Measurements from ENCODE around the gene ELOVL7.
"Not testable (repeated sequence)": the region's sequence is repeated elsewhere in the genome, so short reads cannot be mapped to it uniquely, and the experiment has no call there.

Gene ELOVL7

DNA sequence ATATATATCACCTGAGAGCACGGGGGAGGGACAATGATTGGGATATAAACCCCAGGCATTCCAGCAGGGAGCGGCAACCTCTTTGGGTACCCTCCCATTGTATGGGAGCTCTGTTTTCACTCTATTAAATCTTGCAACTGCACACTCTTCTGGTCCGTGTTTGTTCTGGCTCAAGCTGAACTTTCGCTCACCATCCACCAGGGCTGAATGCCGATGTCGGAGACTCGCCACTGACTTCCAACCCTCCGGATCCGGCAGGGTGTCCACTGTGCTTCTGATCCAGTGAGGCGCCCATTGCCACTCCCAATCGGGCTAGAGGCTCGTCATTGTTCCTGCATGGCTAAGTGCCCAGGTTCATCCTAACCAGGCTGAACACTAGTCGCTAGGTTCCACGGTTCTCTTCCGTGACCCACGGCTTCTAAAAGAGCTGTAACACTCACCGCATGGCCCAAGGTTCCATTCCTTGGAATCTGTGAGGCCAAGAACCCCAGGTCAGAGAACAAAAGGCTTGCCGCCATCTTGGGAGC lies 48.6 kb downstream of the ELOVL7 start:
- not testable (repeated sequence) for DNase-seq (ENCODE audit: low read depth in 3 of 3, low spot score in 1 of 3)

DNA sequence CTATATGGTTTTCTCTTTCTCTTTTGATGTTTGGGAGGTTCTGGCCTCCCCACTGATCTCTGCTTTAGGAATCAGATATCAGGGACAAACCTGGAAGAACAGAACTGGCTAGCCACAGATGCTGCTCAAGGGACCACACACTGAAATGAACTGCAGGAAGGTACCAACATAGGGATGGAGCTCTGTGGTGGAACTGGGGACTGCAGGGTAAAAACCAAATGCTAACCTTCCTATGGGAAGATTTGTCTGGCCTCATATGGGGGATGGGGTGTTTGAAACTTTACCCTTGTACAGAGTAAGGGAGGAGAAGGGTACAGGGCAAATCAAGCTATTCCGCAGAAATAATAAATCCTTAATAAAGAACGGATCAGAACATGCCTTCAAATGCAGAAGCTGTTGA lies 49.4 kb downstream of the ELOVL7 start:
- no peak for DNase-seq (ENCODE audit: low read depth in 3 of 3, low spot score in 1 of 3)

DNA sequence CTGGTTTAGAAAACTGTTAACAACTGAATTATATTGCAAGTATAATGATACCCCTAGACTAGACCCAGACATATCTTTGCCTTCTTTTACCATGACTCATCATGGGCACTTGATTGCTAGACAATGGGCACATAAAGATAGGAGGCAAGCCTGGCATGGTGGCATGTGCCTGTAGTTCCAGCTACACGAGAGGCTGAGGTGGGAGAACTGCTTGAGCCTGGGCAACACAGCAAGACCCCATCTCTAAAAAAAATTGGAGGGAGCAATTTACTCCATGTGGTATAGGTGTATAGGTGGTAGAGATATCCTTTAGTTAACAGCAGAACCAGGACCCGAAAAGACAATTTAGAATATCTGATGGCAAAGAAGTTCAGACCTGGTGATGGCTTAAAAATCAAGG lies 51.6 kb downstream of the ELOVL7 start:
- no peak for DNase-seq (ENCODE audit: low read depth in 3 of 3, low spot score in 1 of 3)

DNA sequence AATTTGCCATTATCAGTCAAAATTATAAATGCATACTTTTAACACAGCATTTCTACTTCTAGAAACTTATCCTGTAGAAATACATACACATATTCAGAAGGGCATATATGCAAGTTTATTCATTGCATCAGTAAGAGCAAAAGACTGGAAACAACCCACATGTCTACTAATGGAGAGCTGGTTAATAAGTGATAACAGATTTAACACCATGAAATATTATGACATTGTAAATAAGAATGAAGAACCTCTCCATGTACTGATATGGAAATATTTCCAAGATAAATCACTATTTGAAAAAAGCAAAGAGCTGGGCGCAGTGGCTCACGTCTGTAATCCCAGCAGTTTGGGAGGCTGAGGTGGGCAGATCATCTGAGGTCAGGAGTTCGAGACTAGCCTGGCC lies 54.5 kb downstream of the ELOVL7 start:
- DNase-seq (ENCODE audit: low read depth in 3 of 3, low spot score in 1 of 3): no peak

DNA sequence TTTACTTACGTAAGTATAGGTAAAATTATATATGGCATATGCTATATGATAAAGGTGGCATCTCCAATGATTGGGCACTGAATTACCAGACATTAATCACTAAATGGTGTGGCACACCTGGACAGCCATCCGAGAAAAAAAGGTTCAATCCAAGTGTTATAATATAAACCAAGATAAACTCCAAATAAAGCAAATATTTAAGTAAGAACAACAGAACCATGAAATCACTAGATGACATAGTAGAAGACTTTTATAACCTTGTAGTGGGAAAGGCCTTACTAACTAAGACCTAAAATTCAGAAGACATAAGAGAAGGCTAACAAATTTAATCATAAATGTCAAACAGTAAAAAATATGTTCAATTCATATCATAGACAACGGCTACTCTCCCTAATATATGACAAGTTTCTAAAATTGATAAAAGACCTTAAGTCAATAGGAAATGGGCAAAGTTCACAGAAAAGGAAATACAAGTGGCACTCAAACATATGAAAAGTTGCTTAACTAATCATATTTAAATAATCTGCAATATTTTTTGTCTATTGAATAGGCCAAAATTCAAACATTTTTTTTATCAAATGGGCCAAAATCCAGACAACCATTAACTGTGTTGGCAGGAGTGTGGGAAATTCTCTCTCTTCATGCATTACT lies 55.1 kb downstream of the ELOVL7 start:
- no peak for DNase-seq (ENCODE audit: low read depth in 3 of 3, low spot score in 1 of 3)

DNA sequence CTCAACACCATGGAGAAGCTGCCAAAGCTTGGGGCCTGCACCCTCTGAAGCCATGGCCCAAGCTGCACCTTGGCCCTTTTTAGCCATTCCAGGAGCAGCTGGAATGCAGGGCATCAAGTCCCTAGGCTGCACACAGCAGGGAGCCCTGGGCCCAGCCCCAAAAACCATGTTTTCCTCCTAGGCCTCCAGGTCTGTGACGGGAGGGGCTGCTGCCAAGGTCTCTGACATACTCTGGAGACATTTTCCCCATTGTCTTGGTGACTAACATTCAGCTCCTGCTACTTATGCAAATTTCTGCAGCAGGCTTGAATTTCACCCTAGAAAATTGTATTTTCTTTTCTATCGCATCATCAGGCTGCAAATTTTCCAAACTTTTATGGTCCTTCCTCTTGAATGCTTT lies 64.6 kb downstream of the ELOVL7 start:
- DNase-seq (ENCODE audit: low read depth in 3 of 3, low spot score in 1 of 3): no peak

DNA sequence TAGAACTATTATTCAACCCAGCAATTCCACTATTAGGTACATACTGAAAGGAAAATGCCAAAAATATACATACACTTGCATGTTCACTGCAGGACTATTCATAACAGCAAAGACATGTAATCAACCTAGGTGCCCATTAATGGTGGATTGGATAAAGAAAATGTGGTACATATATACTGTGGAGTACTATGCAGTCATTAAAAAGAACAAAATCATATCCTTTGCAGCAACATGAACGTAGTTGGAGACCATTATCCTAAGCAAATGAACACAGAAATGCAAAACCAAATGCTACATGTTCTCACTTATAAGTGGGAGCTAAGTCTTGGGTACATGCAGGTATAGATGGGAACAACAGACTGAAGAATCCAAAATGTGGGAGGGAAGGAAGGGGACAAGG lies 67.7 kb downstream of the ELOVL7 start:
- DNase-seq (ENCODE audit: low read depth in 3 of 3, low spot score in 1 of 3): no peak

DNA sequence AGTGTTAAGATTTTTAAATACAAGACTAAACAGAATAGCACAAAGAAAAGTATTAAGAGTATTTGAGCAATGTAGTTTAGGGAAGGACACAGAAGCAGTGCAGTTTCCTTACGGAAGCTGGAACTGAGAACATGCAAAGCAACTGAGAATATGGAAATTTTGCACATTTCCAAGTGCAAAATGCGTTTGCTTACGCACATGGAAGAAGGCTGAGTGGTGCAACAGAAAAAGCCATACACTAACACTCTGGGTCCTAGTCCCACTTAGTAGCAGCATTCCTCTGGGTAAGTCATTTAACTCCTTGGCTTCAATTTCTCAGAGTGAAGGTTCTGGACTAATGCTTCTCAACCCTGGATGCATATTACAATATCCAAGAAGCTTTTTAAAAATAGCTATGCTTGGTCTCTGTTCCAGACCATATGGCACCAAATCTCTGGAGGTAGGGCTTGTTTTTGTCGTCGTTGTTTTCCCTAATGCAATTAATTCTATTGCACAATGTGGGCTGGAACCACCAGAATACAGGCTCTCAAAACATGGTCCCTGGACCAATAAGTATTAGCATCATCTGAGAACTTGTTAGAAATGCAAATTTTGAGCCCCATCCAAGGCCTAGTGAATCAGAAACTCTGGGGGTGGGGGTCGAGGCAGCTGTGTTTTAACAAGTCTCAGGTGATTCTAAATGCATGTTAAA lies 78.9 kb downstream of the ELOVL7 start:
- no peak for DNase-seq (ENCODE audit: low read depth in 3 of 3, low spot score in 1 of 3)

DNA sequence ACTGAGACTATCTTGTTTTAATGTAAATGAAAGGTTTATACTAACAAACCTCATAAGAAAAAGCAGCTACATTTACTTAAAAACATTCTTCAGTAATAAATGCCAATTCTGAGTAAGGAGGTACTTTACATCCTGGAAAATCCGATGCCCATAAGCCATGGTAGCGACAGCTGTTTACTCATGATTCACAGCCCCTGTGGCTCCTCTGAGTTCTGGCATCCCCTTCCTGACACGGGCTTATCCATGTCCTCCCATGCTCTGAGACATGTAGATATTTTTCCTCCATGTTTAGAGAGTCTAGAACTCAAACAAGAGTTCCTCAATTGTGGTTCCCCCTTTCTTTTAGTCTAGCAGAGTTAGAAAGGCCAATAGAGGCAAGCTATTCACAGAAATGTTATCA lies 81.0 kb downstream of the ELOVL7 start:
- DNase-seq (ENCODE audit: low read depth in 3 of 3, low spot score in 1 of 3): no peak

DNA sequence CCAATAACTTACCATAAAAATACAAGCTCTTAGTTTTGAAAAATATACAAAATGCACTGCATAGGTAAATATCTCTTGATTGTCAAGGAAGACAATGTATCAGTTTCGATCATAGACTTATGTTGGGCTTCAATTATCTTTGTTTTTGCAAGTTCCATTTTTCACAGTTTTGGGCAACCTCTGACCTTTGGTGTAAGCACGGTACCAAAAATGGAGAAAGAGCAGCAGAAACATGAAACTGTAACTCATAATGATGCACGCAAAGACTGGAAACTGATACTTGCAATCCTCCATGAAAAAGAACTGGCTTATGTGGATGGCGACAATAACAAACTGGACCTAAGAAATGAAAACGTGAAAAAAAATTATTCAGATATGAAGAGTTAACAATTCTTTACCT lies 89.6 kb downstream of the ELOVL7 start:
- no peak for DNase-seq (ENCODE audit: low read depth in 3 of 3, low spot score in 1 of 3)

DNA sequence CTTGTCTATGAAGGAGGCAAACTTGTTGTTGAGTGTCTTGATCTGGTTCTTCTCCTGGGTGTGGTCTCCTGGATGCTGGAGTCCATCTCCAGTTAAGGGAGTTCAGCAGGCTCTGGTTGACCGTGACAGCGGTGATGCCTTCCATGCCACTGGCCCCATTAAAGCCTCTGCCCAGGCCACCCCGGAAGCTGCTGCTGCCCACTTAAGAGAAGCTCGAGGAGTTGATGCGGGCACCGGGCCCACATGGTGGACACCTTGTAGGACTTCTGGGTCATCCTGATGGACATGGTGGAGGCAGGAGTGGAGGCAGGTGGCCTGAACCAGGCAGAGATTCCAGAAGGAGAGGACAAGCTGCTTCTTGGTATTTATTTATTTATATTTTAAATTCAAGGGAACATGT lies 99.4 kb downstream of the ELOVL7 start:
- no peak for DNase-seq (ENCODE audit: low read depth in 3 of 3, low spot score in 1 of 3)

DNA sequence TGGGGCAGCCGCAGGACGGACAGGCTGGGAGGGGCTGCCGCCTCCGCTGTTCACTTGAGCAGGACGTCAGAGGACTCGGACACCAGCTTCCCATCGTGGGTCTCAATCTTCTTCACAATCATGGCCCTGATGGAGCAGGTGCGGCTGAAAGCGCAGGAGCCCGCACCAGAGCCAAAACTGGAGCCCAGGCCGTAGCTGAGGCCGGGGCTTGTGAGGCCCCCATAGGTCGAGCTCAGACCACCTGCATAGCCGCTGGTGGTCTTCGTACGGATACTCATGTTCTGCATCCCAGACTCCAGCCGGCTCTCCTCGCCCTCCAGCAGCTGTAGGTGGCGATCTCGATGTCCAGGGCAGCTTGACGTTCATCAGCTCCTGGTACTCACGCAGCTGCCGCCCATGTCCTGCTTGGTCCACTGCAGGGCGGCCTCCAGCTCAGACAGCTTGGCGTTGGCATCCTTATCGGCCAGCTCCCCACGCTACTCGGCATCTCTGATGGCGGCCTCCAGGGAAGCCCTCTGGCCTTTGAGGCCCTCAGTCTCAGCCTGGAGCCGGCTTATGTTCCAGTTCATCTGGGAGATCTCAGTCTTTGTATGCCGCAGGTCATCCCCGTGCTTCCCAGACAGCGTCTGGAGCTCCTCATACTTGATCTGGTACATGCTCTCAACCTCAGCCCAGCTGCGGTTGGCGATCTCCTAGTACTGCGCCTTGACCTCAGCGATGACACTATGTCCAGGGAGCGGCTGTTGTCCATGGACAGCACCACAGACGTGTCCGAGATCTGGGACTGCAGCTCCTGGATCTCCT lies 100.4 kb downstream of the ELOVL7 start:
- no peak for DNase-seq (ENCODE audit: low read depth in 3 of 3, low spot score in 1 of 3)

DNA sequence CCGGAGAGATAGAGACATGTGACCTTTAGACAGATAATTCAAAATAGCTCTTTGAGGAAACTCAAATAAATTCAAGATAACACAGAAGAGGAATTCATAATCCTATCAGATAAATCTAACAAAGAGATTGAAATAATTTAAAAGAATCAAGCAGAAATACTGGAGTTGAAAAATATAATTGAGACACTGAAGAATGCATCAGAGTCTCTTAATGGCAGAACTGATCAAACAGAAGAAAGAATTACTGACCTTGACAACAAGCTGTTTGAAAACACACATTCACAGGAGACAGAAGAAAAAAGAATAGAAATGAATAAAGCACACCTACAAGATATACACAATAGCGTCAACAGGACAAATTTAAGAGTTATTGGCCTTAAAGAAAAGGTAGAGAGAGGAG lies 103.7 kb downstream of the ELOVL7 start:
- no peak for DNase-seq (ENCODE audit: low read depth in 3 of 3, low spot score in 1 of 3)

DNA sequence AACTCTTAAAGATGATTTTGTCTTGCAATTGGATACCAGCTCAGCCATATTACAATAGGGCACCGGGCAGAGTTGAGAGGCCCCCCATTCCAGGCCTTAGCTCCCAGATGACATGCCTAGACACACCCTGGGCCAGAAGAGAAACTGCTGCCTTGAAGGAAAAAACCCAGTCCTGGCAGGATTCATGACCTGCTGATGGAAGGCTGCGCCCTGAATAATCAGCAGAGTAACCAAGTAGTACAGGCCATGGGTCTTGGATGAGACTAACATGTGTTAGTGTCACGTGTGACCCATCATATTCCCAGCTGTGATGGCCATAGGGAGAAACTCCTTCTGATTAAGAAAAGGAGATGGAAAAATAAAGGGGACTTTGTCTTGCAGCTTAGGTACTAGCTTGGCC lies 105.1 kb downstream of the ELOVL7 start:
- DNase-seq (ENCODE audit: low read depth in 3 of 3, low spot score in 1 of 3): no peak

DNA sequence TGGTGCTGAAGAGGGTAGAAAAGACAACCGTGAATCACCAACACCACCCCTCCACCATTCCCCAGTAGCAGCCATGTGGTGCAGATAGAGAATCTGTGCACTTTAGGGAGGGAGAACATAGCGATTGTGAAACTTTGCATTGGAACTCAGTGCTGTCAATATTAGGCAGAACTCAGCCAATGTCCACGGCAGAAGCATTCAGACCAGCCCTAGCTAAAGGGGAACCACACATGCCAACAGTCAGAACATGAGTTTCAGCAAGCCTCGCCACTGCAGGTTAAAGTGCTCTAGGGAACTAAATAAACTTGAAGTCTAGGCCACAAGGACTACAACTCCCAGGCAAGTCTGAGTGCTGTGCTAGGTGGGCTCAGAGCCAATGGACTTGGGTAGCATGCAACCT lies 105.6 kb downstream of the ELOVL7 start:
- no peak for DNase-seq (ENCODE audit: low read depth in 3 of 3, low spot score in 1 of 3)

DNA sequence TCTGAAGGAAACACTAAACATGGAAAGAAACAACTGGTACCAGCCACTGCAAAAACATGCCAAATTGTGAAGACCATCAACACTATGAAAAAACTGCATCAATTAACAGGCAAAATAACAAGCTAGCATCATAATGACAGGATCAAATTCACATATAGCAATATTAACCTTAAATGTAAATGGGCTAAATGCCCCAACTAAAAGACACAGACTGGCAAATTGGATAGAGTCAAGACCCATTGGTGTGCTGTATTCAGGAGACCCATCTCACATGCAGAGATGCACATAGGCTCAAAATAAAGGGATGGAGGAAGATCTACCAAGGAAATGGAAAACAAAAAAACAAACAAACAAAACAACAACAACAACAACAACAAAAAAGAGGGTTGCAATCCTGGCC lies 113.2 kb downstream of the ELOVL7 start:
- not testable (repeated sequence) for DNase-seq (ENCODE audit: low read depth in 3 of 3, low spot score in 1 of 3)

DNA sequence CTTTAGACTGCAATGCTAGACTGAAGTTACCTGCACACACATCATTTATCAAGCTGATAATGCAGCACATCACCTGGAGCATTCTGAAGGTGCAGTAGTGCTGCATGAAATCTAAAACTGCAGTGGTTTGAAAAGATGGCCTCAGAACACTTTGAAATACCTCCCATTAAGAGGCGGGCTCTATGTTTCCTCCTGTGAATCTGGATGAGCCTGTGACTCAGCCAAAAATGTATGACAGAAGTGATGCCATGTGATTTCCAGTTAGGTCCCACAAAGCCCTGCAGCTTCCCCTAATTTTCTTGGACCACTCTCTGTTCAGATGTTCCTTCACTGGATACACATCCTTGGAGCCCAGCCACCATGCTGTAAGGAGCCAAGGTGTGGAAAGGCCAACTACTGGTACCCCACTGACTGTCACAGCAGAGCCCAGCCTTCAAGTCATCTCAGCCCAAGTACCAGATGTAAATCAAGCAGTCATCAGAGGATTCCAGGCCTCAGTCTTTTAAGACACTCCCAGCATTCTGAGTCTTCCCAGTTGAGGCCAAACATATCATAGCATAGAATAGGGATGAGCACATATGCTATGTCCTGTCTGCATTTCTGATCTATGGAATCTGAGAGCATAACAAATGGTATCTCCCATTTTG lies 116.9 kb downstream of the ELOVL7 start:
- no peak for DNase-seq (ENCODE audit: low read depth in 3 of 3, low spot score in 1 of 3)

DNA sequence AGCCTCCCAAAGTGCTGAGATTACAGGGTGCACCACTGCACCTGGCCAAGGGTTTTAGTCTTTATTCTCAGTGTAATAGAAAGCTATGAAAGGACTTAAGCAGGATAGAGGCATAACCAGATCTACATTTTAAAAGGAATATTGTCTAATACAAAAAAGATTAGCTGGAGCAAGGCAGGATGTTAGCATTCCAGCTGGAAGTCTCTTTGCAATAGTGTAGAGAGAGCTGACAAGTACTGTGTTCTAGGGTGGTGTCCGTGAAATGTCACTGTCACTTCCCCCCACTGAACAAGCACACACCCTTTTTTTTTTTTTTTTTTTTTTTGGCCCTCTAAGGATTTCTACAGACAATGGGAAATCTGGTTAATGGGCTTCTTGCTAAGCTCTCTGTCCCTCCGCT lies 119.9 kb downstream of the ELOVL7 start:
- DNase-seq (ENCODE audit: low read depth in 3 of 3, low spot score in 1 of 3): no peak

DNA sequence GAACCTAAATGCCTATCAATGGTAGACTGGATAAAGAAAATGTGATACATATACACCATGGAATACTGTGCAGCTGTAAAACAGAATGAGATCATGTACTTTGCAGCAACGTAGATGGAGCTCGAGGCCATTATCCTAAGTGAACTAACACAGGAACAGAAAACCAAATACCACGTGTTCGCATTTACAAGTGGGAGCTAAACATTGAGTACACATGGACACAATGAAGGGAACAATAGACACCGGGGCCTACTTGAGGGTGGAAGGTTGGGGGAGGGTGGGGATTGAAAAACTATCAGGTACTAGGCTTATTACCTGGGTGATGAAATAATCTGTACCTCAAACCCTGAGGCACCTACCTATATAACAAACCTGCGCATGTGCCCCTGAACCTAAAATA lies 121.7 kb downstream of the ELOVL7 start:
- DNase-seq (ENCODE audit: low read depth in 3 of 3, low spot score in 1 of 3): no peak

DNA sequence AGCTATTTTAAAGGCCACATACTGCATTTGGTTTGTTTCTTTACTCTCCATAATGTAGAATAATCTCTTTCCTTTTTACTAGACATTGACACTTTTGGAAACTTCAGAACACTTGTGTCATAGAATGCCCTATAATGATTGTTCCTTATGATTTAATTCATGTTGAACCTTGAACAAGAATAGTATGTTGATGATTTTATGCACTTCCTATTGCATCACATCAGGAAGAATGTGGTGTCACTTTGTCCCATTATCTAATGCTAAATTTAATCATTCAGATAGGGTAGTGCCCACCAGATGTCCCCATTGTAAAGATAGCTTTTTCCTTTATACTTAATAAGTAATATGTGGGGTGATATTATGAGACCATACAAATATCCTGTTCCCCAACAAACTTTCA lies 124.7 kb downstream of the ELOVL7 start:
- DNase-seq (ENCODE audit: low read depth in 3 of 3, low spot score in 1 of 3): no peak

DNA sequence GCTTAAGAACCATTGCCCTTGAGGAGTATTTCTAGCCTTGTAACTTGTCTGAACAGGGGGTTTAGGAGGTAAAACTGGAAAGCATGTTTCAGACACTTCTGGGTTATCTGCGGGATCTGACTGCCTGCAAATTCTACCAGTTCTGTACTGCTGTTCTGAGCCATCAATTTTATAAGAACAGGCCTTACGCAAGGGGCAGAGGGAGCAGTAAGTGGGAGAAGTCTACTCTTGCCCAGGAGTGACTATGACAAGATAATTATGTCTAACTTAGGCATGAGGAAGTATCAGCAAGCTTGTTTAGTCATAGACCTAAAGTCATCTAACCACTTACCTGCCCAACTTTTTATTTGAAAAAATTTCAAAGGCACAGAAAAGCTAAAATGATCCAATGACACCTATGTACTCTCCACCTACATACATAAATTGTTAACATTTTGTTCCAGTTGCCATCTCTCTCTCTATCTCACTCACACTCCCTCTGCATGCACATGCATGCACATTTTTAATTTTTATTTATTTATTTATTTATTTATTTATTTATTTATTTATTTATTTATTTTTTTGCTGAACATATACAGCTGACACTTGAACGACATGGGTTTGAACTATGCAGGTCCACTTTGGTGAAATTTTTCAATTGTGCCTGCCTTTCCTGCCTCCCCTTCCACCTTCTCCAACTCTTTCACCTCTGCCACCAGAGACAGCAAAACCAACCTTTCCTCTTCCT lies 125.7 kb downstream of the ELOVL7 start:
- DNase-seq (ENCODE audit: low read depth in 3 of 3, low spot score in 1 of 3): no peak

Measured in stimulated activated CD4-positive, alpha-beta T cell treated with anti-CD3 and anti-CD28 coated beads, TNF-alpha, amount 100 ng/mL, for 1 hour (primary cell).